Heart left ventricle (tissue), 13 donors: ENCODE data around the gene NUDCD3.

Source experiments
- POLR2A ChIP-seq, 2 donors: fragments of 450-650 bp; IDR thresholded peaks; one replicate each; pipeline ENCODE4 v1.6.1; 2017; ENCODE audit warnings: antibody characterized with exemption in 2 of 2, mild to moderate bottlenecking in 2 of 2, moderate library complexity in 2 of 2
- TF ChIP-seq, protein P1 (sequence below), 12 donors: fragments of 200-600 bp; sonication (generic) in 4 of 12; IDR thresholded peaks; one replicate each; pipeline versions ENCODE4 v1.5.0 to v1.8.0; 2018 to 2022; ENCODE audit warnings: antibody characterized with exemption in 12 of 12, mild to moderate bottlenecking in 5 of 12
- donor health status: ischemic (EF 13 %, LVEDD 7.1; RV severe dilation, severe dysfunction).
- donor health status: DM: no; HTN: yes; CAD: no.
- donor health status: DM: no; HTN: no; CAD: no.
- donor health status: ischemic (EF 25% LVEDD 6.9; RV normal size, moderate dysfunction).
- donor health status: ischemic (EF 25% LVEDD 5.7; RV mildly dilated, moderate dysfunction).
- donor health status: ischemic (EF 35%, LVEDD 5.7; RV mildly dilated, moderate dysfunction).
- donor health status: nonischemic (EF 11% LVEDD 7.7; RV severe dilation, severe dysfunction).
- donor health status: DM: yes; HTN: yes; CAD: no.
- donor health status: PGD.
- donor health status: ischemic (EF 29% LVEDD 5.4; RV normal size, mild dysfunction).
- donor health status: nonischemic (EF 23%, LVEDD 6.1; RV moderate dilation, normal function).

DNA sequence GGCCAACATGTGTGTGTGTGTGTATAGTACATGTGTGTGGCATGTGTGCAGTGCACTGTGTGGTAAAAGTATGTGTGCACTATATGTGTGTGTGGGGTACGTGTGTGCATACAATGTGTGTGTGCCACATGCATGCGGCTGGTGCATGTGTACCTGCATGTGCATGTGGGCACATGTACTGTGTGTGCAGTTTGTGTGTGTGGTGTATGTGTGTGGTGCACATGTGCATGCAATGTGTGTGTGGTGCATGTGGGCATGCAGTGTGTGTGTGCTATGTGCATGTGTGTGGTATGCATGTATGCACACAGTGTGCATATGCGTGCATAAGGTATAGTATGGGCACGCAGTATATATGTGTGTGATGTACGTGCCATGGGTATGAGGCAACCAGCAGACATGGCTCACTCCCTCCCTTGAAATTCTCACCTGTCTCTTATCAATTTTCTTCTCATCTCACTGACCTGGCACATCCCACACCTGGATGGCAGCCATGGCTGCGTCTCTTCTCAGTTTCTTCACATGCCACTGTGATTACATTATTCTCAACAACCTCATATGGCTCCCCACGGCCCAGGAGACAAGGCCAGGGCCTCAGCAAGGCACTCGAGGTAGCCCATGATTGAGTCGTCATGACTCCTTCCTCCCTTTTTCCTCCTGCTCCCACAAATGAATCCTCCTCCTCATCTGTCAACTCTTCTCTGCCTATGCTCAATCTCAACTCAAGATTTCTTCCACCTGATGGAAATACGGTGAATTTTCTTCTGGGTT lies 57.0 kb downstream of the NUDCD3 start:
- TF ChIP-seq, protein P1, sequence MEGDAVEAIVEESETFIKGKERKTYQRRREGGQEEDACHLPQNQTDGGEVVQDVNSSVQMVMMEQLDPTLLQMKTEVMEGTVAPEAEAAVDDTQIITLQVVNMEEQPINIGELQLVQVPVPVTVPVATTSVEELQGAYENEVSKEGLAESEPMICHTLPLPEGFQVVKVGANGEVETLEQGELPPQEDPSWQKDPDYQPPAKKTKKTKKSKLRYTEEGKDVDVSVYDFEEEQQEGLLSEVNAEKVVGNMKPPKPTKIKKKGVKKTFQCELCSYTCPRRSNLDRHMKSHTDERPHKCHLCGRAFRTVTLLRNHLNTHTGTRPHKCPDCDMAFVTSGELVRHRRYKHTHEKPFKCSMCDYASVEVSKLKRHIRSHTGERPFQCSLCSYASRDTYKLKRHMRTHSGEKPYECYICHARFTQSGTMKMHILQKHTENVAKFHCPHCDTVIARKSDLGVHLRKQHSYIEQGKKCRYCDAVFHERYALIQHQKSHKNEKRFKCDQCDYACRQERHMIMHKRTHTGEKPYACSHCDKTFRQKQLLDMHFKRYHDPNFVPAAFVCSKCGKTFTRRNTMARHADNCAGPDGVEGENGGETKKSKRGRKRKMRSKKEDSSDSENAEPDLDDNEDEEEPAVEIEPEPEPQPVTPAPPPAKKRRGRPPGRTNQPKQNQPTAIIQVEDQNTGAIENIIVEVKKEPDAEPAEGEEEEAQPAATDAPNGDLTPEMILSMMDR (IDR thresholded peaks at IDR 0.05): no peak
- TF ChIP-seq POLR2A (IDR thresholded peaks at IDR 0.05): no peak
